DND-41 (cell line): Measurements from ENCODE around the gene ALDH8A1.

ENCODE experiments used
- CTCF ChIP-seq: IDR thresholded peaks from 2 replicates; pipeline ENCODE4 v1.5.1; 2012; ENCODE audit warnings: borderline replicate concordance, low read length, moderate library complexity, mild to moderate bottlenecking; ENCODE audit not compliant: poor library complexity, severe bottlenecking; ENCODE audit errors: extremely low read depth
- EZH2 ChIP-seq: IDR thresholded peaks from 3 replicates; pipeline ENCODE4 v1.6.1; 2012; ENCODE audit warnings: borderline replicate concordance, low read depth, mild to moderate bottlenecking, moderate library complexity, low read length, inconsistent platforms; ENCODE audit not compliant: severe bottlenecking

- TF ChIP-seq CTCF (no peak), EZH2 (no peak)
Measured at GRCh38 chr6:134956676-134957075, 6.8 kb upstream of the ALDH8A1 start.
